NCI-H146 (cell line): ENCODE measurements around the gene C3orf70.

Experiments used
- DNase-seq: peaks from one replicate; lab custom pipeline; 2025; lab: John Stamatoyannopoulos, UW

C3orf70 gene

DNA sequence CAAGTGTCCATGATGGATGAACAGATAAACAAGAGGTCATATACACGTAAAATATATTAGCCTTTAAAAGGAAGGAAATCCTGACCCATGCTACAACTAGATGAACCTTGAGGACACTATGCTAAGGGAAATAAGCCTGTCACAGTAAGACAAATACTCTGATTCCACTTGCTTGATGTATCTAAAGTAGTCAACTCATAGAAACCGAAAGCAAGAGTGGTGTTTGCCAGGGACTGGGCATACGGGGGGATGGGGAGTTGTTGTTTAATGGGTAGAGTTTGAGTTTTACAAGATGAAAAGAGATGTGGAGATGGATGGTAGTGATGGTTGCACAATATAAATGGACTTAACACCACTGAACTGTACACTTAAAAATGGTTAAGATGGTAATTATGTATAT lies 65.4 kb downstream of the C3orf70 start:
- DNase-seq = no peak

GRCh38 chr3:185084901-185085300 lies 68.0 kb downstream of the C3orf70 start:
- DNase-seq = no peak

GRCh38 chr3:185084402-185084801 lies 68.5 kb downstream of the C3orf70 start:
- no peak for DNase-seq

DNA sequence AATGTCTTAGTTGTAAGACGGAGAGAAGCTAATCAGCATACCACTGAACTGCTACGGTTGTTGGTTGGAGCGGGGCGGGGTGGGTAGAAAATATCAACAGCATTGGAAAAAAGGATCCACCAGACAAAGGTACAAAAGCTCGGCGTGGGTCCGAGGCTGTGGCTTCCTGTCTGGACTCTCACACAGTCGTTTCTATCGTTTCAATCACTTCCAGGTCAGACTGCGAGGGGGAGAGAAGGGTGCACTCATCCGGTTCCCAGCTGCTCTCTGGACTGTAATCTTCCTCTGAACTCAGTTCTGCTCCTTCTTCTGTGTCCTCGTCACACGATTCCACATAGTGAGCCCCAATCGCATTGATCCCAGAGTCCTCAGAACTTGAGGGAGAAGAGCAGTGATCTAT lies 70.0 kb downstream of the C3orf70 start:
- DNase-seq = peak; percentile 15

DNA sequence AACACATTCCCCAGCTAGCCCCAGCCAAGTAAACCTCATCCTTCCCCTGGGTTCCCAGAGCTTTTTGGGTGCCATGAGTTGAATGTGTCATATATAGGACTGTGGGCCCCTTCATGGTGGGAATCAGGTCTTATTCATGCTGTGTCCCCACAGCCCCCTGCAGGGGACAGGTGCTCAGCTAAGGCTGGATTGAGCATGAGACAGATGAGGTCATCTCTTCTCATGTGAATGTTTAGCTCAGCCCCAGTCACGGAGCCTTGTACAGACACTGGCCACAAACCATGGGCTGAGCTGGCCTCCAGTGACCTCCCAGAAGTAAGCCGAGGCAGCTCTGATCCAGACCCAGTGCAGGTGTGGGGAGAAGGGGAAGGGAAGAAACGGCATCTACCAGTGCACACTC lies 70.7 kb downstream of the C3orf70 start:
- no peak for DNase-seq

DNA sequence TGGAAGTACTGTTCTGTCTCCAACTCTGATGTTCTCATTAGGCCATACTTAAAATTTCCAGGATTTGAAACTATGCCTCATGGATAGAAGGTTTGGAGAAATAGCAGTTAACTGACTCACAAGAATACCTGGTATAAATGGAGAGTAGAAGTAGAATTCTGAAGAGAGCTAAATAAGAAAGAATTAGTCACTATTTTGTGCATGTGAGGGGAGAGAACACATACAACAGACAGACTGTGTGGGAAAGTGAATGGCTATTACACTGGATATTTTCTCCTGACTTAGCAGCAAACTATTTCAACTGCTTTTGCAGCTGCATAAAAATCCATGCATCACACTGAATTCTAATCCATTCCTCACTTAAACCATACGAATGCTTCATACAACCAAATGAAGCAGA lies 71.3 kb downstream of the C3orf70 start:
- DNase-seq = no peak

DNA sequence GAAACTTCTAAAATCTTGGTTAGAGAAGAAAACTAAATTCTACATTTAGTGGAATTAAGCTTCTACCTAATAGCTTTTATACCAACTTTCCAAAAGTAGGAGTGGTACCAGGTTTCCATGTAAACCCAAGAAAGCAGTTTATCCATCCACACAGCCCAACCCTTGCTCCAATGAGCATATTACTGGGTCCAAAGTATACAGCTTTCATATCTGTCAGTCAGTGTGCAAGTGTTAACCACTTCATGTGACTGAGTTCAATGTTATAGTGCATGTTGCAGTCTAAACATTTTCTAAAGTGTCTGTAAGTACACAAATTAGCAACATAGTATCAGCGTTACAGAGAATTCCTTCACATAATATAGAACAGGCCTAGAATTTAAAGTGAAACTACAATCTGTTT lies 73.2 kb downstream of the C3orf70 start:
- DNase-seq = no peak

DNA sequence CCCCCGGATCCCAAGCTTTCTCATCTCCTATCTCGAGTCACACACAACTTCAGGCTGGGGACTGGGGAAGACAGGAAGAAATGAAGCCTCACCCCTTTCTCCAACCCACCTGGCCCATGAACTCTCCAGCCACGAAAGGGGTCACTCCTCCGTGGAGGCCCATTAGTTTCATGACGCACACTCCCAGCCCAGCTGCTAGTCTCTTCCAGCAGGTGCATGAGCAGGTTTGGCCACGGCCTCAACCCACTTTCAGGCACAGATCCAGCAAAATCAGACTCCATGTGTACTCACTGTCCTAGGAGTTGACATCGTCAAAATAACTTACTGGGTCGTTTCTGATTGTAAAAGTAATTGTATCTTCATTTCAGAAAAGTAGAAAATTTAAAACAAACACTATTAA lies 76.6 kb downstream of the C3orf70 start:
- no peak for DNase-seq

- DNase-seq = no peak
These were observed 77.3 kb downstream of the C3orf70 start for GRCh38 chr3:185075547-185075946.

DNA sequence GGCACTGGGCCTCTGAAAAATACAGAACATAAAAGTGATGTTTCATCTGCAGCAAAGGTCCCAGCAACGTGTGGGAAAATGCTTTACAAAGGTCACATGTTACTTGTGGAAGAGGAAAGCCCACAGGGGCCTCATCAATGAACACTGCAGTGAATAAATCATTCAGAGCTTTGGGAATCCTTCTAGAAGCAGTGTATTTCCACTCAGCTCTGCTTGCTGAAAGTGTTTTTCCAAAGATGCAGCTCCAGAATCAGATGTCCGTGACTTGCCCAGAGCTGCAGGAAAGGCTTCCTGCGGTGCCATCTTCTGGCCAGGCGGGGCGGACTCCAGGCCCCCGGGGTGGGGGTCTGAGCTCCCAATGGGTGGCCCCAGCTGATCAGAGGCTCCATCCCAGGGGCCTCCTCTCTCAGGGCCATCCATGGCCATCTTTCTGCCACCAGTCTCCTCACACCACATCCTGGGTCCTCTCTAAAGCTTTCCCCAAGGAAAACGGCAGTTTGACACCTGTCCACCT lies 81.5 kb downstream of the C3orf70 start:
- no peak for DNase-seq

DNA sequence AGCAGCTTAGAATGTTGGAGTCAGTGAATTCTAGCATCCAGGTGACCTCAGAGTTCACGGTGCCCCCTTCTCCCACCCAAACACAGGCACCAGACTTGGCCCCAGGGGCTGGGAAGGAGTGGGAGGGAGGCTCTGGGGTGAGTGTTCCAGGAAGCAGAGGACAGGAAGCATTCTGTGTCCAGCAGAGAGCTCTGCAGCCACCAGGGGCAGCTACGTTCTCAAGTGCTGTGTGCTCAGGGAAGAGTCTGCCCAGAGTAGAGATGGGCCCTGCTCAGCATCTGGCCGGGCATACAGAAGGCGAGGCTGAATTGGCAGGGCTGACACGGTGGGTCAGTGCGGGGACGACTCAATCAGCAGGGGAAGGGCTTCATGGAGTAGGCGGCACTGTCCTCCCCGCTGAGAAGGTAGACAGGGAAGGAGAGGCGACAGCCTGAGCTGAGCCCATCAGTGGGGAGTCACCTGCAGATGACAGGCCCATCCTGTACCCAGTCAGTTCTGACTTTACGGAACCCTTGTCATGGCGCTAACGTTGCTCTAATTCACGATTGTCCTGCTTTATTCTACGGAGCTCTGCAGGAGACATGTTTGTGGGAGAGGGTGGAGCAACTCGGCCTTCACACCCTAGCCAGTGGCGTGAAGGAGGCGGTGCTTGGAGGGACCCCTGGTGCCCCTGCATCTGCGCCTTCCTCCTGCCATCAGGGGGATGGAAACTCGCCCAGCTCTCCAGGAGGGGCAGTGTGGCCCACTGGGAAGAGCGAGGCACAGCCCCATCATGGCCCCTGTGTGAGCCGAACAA lies 82.2 kb downstream of the C3orf70 start:
- DNase-seq = peak; percentile 71

- DNase-seq = peak; percentile 48
These were observed 83.5 kb downstream of the C3orf70 start for GRCh38 chr3:185069037-185070030.

- DNase-seq = no peak
These were observed 85.7 kb downstream of the C3orf70 start for GRCh38 chr3:185067173-185067572.

DNA sequence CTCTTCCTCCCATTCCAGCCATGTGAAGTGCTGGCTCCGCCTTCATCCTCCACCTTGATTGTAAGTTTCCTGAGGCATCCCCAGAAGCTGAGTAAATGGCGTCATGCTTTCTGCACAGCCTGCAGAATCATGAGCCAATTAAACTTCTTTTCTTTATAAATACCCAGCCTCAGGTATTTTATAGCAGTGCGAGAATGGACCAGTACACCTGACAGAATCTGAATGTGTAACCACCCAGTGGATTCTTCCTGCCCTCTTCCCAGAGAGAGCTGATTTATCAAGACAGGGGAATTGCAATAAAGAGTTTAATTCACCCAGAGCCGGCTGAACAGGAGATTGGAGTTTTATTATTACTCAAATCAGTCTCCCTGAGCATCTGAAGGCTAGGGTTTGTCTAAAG lies 86.6 kb downstream of the C3orf70 start:
- DNase-seq = no peak

DNA sequence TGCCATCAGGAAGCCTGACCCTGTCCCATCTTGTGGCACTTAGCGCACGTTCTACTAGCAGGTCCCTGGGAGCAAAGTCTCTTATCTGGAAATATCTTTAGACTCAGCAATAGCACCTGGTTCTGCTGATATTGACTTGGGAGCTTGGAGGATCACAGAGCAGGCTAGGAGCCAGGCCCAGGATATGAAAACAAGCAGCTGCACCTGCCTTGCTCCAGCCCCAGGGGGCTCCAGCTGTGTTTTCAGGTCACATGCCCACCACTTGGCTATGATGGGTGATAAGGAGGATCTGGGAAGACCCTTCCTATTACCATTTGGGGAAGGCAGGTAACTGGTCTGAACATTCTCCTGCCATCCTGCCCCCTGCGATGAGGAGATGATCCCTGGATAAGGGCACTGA lies 87.8 kb downstream of the C3orf70 start:
- DNase-seq = peak; percentile 13

DNA sequence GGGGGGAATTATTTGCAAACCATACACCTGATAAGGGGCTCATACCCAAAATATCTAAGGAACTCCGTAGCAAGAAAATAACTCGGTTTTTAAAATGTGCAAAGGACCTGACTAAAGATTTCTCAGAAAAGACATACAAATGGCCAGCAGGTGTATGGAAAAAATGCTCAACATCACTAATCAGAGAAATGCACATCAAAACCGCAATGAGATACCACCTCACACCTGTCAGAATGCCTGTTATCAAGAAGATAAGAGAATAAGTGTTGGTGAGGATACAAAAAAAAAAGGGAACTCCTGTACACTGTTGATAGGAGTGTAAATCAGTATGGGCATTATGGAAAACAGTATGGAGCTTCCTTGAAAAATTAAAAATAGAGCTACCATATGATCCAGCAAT lies 89.4 kb downstream of the C3orf70 start:
- DNase-seq = no peak

DNA sequence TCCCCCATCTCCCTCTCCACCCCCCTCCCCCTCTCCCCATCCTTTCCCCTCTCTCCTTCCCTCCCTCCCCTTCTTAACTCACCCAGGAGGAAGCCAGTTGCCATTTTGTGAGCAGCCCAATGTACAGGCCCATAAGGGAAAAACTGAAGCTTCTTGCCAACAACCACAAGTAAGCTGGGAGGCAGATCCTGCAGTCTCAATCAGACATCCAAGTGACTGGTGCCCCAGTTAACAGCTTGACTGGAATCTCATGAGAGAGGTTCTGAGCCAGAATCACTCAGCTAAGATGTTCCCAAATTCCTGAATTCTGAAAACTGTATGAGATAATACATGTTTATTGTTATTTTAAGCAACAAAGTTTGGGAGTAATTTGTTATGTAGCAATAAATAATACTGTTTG lies 90.7 kb downstream of the C3orf70 start:
- no peak for DNase-seq

DNA sequence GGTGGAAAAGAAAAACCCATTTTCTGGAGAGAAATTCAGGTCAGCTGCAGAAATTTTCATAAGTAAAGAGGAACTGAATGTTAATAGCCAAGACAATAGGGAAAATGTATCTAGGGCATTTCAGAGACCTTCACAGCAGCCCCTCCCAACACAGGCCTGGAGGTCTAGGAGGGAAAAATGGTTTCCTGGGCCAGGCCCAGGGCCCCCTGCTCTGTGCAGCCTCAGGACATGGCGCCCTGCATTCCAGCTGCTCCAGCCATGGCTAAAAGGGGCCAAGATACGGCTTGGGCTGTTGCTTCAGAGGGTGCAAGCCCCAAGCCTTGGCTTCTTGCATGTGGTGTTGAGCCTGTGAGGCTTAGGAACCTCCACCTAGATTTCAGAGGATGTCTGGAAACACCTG lies 92.2 kb downstream of the C3orf70 start:
- no peak for DNase-seq

GRCh38 chr3:185059766-185060165 lies 93.1 kb downstream of the C3orf70 start:
- no peak for DNase-seq

DNA sequence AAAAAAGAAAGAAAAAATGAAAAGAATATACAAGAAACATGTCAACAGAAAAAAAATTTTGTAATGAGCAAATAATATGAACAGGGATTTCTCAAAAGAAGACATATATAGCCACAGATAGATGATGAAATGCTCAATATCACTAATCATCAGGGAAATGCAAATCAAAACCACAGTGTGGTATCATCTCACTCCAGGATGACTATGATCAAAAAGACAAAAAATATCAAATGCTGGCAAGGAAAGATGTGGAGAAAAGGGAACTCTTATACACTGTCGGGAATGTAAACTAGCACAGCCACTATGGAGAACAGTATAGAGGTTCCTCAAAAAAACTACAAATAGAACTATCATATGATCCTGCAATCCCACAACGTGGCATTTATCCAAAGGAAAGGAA lies 94.1 kb downstream of the C3orf70 start:
- DNase-seq = no peak

GRCh38 chr3:185057829-185058228 lies 95.0 kb downstream of the C3orf70 start:
- no peak for DNase-seq

DNA sequence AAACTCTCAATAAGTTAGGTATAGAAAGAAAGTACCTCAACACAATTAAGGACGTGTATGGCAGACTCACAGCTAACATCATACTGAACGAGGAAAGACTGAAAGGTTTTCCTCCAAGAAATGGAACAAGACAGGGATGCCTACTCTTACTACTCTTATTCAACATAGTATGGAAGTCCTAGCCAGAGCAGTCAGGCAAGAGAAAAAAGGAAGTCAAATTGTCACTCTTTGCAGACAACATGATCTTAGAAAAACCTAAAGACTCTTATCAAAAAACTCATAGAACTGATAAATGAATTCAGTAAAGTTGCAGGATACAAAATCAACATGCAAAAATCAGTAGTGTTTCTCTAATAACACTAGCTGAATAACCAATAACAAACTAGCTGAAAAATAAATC lies 96.0 kb downstream of the C3orf70 start:
- no peak for DNase-seq

DNA sequence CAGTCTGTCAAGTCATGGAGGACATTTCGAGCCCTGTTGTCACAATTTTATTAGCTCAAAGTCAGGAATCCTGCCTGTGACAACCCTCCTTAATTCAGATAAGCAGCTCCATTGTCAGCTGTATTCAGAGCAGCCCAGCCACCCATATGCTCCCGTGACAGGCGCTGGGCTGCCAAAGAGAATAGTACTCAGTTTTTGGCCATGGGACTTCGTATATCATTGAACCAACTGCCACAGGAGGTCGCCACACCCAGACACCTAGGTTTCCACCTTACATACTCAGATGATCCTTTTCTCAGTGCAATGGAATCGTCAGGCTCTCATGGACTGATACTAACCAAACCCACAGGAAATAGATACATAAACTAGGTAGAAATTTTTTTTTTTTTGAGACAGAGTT lies 100.2 kb downstream of the C3orf70 start:
- no peak for DNase-seq
